ENCODE results near the gene CMTM3.
"Not testable (repeated sequence)": the region's sequence is repeated elsewhere in the genome, so short reads cannot be mapped to it uniquely, and the experiment has no call there.

Gene CMTM3

DNA sequence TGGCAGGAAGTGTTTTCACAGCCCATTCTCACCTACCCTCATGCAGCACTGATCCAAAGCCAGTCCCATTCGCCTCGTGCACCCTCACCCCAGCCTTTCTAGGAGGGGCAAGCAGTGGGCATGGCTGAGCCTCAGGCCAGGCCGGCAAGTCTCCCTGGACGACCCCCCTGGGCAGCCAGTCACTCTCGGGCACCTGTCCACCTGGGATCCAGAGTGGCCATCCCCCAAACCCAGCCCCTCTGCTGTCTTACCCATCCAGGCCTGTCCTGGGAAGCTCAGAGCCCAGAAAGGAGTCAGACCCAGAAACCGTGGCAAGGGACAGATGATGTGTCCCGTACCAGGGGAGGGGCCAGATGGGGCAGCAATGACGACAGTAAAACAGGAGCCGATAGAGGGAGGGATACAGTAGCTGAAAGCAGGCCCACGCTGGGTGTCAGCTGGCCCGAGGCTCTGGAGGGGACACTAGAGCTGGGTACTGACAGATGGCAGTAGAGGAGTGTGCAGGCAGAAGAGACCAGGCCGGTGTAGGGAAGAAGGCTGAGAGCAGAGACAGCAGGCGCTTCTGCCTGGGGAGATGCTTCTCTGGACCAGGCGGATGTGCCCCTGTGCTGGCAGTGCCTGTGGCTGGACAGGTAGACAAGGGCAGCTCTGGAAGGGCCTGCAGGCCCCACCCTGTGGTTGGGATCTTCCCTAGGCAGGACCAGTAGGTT is 5.8 kb downstream of the CMTM3 start:
- DNase-seq (ENCODE audit: low spot score): no peak

DNA sequence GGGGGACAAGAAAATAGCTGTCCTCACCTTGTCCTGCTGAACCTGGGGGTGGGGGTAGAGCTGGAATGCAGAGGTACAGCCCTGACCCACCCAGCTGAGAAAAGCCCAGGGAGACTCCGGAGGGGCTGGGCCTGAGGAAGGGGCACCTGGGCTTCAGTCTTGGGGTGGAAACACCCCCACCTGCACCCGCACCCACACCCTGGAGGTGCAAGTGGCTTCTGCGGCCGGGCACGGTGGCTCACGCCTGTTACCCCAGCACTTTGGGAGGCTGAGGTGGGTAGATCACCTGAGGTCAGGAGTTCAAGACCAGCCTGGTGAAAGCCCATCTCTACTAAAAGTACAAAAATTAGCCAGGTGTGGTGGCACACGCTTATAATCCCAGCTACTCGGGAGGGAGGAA is 7.4 kb downstream of the CMTM3 start:
- not testable (repeated sequence) for DNase-seq (ENCODE audit: low spot score)

DNA sequence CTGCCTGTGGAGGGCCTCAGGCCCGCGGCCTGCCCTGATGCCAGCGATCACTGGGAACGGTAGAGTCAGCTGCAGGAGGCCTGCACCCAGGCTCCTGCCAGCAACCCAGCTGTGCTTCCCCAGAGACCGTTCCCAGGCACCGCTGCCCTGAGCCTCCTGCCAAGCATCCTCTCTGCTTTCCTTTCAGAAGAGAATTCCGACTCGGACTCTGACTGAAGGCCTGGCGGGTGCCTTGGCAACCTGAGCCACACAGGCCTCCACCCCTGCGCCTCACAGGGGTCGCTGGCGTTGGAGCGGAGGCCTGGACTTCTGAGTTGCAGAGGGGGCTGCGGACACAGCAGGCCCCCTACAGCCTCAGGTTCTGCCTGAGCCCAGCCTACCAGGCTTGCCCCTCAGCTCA is 7.9 kb downstream of the CMTM3 start:
- no peak for DNase-seq (ENCODE audit: low spot score)

DNA sequence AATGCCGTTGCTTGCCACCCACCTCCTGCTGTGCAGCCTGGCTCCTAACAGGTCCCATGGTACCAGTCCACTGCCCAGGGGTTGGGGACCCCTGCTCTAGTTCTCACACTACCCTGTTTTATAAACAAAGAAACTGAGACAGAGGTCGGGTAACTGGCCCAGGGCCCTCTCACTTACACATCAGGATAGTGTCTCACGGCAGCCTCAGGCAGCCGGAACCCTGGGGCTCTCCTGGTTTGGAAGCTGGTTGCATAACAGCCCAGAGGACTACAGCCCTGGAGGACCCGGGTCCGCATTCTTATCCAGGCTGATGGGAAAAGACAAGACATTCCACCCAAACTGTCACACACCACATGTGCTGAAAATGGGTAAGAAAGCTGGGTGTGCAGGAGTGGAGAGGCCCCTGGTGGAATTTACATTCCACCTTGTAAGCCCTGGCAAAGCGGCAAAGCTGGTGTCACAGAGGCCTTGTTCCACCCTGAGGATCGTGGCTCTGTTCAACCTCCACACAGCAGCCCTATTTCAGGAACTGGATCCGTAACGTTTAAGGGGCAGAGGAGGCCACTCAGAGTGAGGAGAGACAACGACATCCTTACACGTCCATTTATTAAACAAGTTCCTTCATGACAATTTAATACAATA is 9.8 kb downstream of the CMTM3 start:
- no peak for DNase-seq (ENCODE audit: low spot score)

DNA sequence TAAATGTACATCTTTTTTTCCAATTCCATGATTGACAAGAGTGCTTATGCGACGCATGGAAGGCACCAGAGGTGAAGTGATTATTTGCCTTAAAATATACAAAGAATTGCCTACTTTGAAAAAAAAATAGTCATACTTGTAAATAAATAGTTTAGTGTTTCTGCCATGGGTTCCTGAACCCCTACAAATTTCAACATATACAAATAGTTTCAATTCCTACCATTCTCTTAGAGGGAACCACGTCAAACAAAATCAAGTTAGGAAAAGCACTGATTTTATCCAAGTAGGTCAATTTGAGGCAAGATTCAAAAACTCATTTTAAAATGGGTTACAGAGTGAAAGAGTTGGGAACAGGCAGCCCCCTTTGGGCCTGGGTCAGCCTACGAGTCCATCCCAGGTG is 11.7 kb downstream of the CMTM3 start:
- no peak for DNase-seq (ENCODE audit: low spot score)

DNA sequence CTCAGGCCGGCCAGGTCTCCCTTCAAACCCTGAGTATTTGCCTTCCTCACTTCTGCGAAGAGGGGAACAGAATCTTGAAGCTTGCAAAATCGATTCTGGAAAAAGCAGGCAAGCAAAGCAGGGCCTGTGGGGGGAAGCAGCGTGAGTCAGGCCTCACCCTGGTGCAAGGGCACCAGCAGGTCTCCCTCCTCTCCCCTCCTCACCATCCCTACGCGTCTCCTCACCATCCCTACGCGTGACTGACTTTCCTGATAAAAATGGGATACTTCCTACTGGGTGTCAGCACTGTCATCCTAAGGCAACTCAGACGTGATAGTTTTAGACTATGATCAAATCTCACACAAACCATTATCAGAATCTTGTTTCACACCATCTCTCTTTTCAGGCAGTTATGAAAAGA is 12.1 kb downstream of the CMTM3 start:
- DNase-seq (ENCODE audit: low spot score): no peak

DNA sequence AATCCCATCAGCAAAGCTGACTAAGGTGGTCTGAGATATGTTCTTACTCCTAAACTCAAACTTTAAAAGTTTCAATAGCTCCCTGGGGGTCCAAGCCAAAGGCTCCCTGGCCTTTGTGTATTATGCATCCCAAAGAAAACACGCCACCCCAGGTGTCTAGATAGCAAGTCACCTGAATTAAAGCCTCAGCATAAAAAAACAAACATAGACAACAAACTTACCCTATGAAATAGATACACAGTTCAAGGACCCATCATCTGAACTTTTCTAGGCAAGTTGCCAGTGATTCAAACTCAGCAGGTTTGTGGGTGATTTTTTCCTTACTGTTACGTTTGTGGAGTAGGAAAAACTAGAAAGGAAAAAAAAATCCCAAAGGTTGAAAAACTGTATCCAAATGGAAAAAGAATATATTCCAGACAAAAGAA is 12.5 kb downstream of the CMTM3 start:
- no peak for DNase-seq (ENCODE audit: low spot score)

DNA sequence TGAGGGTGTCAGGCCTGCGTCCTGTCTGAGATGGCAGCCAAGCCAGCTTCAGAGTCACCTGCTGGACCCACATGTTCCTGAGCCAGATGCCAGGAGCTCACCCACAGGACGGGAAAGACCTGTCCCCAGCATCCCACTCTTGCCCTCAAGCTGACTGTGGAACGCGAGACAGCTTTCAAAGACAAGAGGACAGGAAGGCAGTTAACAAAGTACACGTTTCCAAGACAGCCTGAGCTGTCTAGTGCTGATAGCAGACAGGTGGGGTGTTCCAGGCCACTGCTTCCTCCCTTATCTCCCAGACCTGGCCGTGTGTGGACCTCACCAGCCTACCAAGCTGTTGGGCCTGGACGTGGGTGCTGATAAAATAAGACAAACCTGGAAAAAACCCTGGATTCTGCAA is 13.2 kb downstream of the CMTM3 start:
- DNase-seq (ENCODE audit: low spot score): no peak

DNA sequence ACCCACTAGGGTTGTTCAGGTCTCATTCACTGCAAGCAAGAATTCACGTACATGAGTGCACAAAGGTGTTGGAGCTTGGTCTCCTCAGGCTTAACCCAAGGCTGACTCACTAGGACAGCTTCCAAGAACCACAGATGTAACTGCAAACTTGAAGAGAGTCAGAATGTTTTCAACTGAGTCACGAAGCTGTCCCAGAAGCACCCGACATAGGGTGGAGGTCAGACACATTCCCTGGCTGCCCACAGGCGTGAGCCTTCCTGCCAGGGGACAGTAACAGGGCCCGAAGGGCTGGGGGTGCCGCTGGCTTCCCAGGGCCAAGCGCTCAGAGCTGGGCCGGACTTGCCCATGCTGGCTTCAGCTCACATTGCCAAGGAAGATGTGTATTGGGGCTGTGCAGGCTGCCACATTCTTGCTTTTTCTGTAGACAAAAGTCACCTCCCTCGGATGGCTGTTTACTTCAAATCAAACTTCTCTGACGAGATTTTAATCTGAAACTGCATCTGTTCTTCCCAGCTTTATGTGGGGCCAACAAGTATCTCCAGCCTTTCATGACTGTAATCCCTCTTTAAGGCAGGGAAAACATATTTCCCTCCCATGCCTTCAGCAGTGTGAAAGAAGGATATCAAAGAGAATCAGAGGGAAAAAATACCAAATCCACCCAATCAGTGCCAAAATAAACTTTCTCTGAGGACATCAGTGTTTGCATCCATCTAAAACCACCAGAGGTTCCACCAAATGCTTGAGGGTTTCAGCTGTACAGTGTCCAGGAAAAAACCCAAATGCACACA is 14.3 kb downstream of the CMTM3 start:
- no peak for DNase-seq (ENCODE audit: low spot score)

DNA sequence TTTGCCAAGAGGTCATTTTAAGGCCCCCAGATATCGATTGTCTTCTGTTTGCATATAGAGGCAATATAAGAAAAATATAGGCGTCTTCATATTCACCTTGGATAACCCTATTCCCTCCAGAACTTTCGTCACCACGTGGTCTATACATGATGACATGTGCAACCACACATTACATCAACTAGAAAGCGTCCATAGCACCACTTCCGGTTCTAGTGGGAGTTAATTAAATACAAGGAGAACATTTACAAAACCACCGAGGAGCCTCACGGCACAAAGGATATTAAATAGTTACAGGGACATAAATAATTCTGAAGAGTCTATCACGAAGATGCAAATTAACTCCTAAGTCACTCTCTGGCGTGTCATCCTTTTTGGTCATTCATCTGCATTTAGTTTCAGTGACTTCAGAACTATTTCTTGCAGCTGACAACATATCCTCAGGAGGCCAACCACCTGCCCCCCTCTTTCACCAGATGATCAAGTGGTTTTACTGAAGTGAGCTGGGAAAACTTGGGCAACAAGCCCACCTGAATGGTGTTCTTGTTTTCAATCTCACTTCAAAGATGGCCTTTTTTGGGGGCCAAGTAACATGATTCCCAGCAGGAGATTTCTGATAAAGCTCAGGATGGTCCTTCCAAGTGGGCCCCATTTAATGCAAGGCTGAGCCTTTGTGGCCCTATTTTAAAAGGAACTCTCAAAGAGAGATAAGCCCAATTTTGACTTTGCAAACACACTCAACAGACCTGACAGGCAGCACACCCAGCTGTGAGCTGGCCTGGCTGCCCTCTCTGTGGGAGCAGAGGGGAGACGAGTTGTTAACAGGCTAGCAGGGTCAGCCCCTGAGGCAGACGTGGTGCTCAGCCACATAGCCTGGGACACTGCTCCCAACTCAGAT is 15.3 kb downstream of the CMTM3 start:
- DNase-seq (ENCODE audit: low spot score): no peak

DNA sequence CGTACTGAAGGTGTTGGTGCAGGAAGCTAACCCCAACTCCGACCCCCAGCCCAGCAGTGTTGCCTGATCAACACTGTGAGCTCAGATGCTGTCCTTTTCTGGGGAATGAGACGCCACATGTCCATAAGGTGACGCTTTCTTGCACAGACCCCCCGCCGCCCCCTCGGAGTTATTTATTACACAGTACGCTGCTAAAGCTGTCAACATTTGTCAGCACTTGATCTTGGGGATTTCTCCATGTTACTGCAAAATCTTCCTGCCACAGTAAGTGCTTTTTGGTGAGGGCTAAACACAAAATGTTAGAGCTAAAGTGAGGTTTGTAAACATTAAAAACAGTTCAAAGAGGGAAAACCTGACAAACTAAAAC is 15.9 kb downstream of the CMTM3 start:
- no peak for DNase-seq (ENCODE audit: low spot score)

DNA sequence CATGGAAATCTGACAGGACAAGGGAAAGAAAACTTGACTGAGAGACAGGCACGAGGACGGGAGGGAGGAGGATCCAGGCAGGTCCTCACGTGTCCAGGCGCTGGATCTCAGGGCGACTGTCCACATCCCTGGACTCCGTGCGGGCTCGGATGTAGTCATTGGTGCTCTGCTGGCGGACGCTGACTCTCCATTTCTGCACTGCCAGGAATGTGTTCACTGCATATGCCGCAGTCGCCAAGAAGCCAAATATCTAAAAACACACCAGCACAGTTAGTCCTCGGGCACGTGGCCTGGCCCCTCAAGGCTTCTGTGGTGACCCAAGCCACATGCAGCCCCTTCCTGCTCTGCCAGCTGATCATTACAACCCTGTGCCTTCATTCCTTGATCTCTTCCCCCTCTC is 17.5 kb downstream of the CMTM3 start:
- DNase-seq (ENCODE audit: low spot score): no peak

DNA sequence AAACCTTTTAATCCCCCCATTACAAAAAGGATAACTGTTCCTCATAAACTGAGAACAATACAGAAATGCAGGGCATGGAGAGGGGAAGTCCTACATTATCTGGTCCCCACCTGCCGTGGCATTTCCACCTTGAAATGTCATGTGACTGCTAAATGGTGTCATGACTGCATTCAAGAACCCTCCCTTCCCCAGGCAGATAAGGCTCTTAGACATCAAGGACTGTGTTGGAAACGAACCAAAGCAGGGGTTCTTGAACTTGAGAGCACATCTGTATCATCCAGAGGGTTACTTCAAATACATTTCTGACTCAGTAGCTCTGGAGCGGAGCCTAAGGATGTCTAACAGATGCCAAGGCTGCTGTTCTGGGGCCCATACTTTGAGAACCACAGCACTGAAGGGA is 18.4 kb downstream of the CMTM3 start:
- no peak for DNase-seq (ENCODE audit: low spot score)

DNA sequence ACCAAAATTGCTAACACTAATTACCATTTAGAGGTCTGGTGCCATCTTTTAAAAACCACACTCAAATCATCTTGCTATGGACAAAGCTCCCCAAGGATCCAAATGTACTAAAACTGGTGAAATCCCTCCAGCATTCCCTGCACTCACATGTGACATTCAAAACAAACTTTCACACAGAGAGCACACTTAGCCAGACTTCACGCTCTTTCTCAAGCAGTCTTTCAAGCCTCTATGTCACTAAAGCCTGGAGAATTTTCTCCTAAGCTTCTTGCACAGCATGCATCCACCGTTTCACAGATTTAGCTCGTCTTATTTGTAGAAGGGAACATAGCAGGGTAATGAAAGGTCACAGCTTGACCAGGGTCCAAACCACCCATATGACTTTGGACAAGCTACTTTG is 19.3 kb downstream of the CMTM3 start:
- DNase-seq (ENCODE audit: low spot score): no peak

DNA sequence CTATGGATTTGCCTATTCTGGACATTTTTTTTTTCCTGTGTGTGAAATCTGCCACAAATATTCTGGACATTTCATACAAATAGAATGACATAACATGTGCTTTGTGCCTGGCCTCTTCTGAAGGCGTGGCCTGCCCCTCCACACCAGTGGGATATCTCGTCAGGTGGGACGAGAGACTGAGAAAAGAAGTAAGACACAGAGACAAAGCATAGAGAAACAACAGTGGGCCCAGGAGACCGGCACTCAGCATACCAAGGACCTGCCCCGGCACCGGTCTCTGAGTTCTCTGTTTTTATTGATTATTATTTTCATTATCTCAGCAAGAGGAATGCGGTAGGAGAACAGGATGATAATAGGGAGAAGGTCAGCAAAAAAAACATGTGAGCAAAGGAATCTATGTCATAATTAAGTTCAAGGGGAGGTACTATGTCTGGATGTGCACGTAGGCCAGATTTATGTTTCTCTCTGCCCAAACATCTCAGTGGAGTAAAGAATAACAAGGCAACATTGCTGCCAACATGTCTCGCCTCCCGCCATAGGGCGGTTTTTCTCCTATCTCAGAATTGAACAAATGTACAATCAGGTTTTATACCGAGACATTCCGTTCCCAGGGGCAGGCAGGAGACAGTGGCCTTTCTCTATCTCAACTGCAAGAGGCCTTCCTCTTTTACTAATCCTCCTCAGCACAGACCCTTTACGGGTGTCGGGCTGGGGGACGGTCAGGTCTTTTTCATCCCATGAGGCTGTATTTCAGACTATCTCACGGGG is 23.3 kb downstream of the CMTM3 start:
- DNase-seq (ENCODE audit: low spot score): not testable (repeated sequence)

DNA sequence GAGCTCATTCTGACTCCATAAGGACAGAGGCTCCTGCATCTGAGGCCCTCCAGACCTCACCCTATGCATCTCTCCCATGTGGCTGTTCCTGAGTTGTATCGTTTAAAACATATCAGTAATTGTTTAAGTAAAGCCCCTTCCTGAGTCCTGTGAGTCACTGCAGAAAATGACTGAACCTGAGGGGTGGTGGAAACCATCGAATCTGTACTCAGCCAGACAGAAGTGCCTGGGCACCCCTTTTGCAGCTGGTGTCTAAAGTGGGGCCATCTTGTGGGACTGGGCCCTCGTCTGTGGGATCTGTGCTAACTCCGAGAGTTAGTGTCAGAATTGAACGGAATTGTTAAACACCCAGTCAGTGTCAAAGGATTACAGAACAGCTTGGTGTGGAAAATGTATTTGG is 25.4 kb downstream of the CMTM3 start:
- no peak for DNase-seq (ENCODE audit: low spot score)

DNA sequence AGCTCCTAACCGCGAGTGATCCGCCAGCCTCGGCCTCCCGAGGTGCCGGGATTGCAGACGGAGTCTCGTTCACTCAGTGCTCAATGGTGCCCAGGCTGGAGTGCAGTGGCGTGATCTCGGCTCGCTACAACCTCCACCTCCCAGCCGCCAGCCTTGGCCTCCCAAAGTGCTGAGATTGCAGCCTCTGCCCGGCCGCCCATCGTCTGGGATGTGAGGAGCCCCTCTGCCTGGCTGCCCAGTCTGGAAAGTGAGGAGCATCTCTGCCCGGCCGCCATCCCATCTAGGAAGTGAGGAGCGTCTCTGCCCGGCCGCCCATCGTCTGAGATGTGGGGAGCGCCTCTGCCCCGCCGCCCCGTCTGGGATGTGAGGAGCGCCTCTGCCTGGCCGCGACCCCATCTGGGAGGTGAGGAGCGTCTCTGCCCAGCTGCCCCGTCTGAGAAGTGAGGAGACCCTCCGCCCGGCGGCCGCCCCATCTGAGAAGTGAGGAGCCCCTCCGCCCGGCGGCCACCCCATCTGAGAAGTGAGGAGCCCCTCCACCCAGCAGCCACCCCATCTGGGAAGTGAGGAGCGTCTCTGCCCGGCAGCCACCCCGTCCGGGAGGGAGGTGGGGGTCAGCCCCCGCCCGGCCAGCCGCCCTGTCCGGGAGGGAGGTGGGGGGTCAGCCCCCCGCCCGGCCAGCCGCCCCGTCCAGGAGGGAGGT is 26.2 kb downstream of the CMTM3 start:
- DNase-seq (ENCODE audit: low spot score): not testable (repeated sequence)

DNA sequence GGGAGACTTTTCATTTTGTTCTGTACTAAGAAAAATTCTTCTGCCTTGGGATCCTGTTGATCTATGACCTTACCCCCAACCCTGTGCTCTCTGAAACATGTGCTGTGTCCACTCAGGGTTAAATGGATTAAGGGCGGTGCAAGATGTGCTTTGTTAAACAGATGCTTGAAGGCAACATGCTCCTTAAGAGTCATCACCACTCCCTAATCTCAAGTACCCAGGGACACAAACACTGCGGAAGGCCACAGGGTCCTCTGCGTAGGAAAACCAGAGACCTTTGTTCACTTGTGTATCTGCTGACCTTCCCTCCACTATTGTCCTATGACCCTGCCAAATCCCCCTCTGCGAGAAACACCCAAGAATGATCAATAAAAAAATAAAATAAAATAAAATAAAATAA is 27.1 kb downstream of the CMTM3 start:
- DNase-seq (ENCODE audit: low spot score): not testable (repeated sequence)

DNA sequence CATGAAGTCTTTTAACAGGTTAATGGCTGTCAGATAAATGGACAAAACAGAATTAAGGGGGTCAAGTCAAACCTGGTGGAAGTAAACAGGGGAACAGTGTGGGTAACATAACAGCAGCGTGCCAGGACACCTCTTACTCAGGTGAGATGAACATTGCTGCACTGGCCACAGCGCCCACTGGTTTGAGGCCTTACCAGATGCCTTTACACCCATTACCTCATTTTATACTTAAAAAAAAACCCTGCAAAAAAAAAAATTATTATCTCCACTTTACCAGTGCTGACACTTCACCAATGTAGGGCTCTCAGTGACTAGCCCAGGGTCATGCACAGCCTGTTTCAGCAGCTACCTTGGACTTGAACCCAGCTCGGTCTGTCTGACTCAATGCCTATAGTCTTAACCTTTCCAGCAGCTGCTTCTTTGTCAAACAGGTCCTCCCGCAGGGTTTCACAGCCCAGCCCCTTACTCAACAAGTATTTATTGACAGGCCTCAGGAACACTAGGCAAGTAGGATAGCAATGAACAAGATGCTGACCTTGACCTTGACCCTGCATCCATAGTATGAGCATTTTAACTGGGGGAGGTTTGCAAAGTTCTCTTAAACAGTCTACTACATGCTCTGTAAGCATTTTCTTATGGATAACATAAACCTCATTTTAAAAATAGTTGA is 30.2 kb downstream of the CMTM3 start:
- DNase-seq (ENCODE audit: low spot score): no peak

DNA sequence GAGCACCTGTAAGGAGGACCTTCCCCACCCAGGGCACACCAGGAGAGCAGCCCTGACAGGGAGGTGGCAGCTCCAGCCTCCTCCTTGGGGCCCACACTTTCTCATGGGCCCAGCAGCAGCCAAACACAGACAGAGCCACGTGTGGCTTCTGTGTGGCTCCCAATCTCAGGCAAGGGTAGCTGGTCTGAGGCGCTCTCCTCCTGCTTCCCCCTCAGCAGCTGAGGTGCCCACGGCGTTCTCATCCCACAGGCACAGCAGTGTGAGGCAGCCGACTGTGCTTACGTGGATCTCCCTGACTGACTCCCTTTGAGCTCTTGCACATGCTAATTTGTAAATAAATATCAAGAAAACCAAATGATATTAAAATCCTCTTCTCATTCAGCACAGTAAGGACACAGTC is 30.9 kb downstream of the CMTM3 start:
- no peak for DNase-seq (ENCODE audit: low spot score)

All from kidney capillary endothelial cell (primary cell).